A673 (cell line): Measurements from ENCODE around the gene PYY.

Experiments
- EZH2 ChIP-seq: fragments of 200-600 bp; sonication (generic); IDR thresholded peaks from 2 replicates; pipeline ENCODE4 v1.6.1; 2017; ENCODE audit warnings: borderline replicate concordance, low read depth, mild to moderate bottlenecking, mixed read lengths, antibody characterized with exemption, low read length; ENCODE audit not compliant: poor library complexity, severe bottlenecking
- TF ChIP-seq, protein P1 (sequence below): fragments of 300-800, 200-600 bp; sonication (generic); conservative IDR thresholded peaks from 2 replicates; pipeline ENCODE4 v1.5.1; 2017; ENCODE audit warnings: low read depth, mild to moderate bottlenecking, antibody characterized with exemption, low read length, moderate library complexity, mixed read lengths

DNA sequence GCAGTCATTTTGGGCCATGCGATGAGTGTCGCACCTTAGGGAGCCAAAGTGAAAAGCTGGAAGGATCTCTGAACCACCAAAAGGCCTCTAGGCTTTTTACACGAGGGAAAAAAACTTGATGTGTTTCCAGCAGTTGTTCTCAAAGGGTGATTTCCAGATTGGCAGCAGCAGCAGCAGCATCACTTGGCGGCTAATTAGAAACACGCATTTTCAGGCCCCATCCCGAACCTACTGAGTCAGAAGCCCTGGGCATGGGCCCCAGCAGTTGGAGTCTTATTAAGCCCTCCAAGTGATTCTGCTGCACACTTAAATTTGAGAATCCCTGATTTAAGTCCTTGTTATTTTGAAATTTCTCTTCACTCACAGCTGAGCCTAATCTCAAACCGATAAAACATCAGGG, 25.3 kb upstream of the PYY start:
- TF ChIP-seq, protein P1, sequence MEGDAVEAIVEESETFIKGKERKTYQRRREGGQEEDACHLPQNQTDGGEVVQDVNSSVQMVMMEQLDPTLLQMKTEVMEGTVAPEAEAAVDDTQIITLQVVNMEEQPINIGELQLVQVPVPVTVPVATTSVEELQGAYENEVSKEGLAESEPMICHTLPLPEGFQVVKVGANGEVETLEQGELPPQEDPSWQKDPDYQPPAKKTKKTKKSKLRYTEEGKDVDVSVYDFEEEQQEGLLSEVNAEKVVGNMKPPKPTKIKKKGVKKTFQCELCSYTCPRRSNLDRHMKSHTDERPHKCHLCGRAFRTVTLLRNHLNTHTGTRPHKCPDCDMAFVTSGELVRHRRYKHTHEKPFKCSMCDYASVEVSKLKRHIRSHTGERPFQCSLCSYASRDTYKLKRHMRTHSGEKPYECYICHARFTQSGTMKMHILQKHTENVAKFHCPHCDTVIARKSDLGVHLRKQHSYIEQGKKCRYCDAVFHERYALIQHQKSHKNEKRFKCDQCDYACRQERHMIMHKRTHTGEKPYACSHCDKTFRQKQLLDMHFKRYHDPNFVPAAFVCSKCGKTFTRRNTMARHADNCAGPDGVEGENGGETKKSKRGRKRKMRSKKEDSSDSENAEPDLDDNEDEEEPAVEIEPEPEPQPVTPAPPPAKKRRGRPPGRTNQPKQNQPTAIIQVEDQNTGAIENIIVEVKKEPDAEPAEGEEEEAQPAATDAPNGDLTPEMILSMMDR = no peak
- TF ChIP-seq EZH2 = no peak
